Stimulated activated CD4-positive, alpha-beta T cell treated with anti-CD3 and anti-CD28 coated beads, Interleukin-12 subunit alpha, Interleukin-12 subunit beta, amount 100 ng/mL, for 4 hours (primary cell): ENCODE data around the gene C1QTNF3.
"Not testable (repeated sequence)": the region's sequence is repeated elsewhere in the genome, so short reads cannot be mapped to it uniquely, and the experiment has no call there.

Experiments
- DNase-seq: peaks from one replicate; pipeline ENCODE4 v3.0.0-alpha.2; 2020

C1QTNF3 gene

DNA sequence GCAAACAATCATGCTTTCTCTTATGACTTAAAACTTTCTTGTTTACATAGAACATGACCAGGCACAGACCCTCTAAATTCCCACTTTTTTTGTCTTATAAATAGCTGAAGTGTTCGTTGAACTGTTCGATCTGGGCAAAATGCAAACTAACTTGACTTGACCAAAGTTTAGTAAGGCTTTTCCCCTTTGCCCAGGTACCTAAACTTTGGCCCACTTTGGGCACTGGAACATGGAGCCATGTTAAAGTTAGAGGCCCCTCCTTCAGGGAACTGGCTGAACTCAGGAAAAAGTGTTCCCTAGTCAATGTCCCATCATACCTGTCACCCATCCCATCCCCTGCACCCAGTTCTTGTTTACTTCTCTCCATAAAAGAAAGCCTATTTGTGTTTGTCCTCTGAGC lies 25.8 kb downstream of the C1QTNF3 start:
- no peak for DNase-seq

- no peak for DNase-seq
These were observed 26.3 kb downstream of the C1QTNF3 start for GRCh38 chr5:34016750-34017149.

DNA sequence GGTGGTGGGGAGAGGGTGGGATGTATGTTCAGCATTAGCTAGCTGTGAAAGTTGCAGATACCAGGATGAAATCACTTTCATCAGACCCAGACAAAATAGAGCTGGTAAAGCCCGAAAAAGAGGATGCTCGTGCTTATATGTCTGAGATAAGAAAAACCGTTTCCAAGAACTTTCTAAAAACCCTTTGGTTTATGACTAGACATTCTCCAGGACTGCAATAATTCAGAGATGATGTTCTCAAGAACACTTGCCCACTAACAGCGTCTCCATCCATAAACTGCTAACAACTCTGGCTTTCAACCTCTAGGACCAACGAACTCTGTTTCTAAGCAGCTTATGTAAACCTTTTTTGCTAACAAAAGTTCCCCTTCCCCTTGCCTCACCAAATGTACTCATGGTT lies 26.8 kb downstream of the C1QTNF3 start:
- DNase-seq = no peak

GRCh38 chr5:34015120-34015822 lies 27.7 kb downstream of the C1QTNF3 start:
- no peak for DNase-seq

DNA sequence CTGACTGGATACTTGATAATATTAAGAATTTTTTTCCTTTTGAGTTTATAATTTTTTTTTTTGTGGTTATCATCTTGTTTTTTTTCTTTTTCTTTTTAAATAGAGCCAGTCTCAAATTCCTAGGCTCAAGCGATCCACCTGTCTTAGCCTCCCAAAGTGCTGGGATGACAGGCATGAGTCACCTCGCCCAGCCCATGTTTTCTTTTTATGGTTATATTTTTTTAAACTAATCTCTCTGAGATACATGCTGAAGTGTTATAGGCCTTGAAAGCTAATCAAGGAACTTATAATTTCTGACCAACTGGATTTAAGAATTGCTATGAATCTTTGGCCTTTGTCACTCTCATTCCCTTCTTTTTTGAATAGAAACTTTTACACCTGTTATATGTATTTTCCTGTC lies 28.4 kb downstream of the C1QTNF3 start:
- DNase-seq = no peak

GRCh38 chr5:34013547-34013946 lies 29.5 kb downstream of the C1QTNF3 start:
- DNase-seq = no peak

DNA sequence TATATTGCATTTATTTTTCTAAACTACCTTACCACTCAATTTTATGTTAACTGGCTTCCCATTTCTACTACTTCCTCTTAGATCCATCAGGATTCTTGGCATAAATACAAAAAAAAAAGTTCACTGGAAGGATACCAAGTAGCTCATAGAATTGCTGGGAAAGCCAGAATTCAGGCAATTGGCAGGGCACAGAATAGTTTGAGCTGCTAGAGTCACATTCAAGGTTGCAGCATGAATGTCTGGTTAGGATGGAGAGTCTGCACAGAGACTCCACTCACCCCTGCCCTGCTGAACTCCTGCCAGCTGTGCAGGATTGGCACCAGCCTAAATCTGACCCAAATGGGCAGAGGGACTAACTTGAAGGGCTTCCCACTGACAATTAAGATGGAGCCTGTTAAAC lies 30.2 kb downstream of the C1QTNF3 start:
- no peak for DNase-seq

DNA sequence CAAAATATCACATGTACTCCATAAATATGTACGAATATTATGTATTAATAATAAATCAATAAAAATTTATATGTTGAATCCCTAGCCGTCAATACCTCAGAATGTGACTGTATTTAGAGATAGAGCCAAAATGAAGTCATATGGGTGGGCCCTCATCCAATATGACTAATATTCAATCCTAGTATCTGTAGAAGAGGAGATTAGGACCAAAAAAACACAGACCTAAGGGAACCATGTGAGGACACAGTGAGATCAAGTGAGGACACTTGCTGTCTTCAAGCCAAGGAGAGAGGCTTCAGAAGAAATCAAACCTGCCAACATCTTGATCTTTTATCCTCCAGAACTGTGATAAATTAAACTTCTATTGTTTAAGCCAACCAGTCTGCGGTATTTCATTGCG lies 31.5 kb downstream of the C1QTNF3 start:
- no peak for DNase-seq

GRCh38 chr5:34010146-34010545 lies 32.9 kb downstream of the C1QTNF3 start:
- not testable (repeated sequence) for DNase-seq

DNA sequence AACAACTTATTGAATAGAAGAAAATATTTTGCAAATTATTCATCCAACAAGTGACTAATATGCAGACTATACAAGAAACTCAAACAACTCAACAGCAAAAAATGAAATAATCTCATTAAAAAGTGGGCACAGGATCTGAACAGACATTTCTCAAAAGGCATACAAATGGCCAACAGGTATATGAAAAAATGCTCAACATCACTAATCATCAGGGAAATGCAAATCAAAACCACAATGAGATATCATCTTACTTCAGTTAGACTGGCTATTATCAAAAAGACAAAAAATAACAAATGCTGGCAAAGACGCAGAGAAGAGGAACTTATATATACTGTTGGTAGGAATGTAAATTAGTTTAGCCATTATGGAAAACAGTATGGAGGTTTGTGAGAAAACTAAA lies 33.4 kb downstream of the C1QTNF3 start:
- DNase-seq = no peak

DNA sequence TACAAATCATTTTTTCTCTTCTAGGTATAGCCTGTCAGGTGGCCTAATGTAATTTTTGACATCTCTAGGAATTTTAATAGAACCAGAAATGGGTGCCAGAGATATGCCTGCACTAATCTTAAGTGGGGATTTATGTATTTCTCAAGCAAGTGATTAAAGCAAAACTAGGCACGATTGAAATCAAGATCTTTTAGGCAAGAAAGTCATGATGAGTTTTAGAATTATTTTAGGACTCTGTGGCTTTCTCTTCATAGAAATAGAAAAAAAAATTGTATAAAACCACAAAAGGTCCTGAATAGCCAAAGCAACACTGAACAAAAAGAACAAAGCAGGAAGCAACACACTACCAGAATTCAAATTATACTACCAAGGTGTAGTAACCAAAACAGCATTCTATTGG lies 34.2 kb downstream of the C1QTNF3 start:
- no peak for DNase-seq

GRCh38 chr5:34007621-34008600 lies 35.1 kb downstream of the C1QTNF3 start, which contains the start of gene AMACR:
TSS of gene AMACR (minus strand) at chr5:34008050. CDS start at chr5:34008019, 31 bp downstream.
- DNase-seq = peak; percentile 89

GRCh38 chr5:34007201-34007620 lies 35.8 kb downstream of the C1QTNF3 start:
- DNase-seq = no peak

GRCh38 chr5:34005681-34006080 lies 37.3 kb downstream of the C1QTNF3 start:
- DNase-seq = no peak

- DNase-seq = no peak
These were observed 37.8 kb downstream of the C1QTNF3 start for GRCh38 chr5:34005211-34005610.

- DNase-seq = no peak
These were observed 39.1 kb downstream of the C1QTNF3 start for GRCh38 chr5:34003941-34004340.

DNA sequence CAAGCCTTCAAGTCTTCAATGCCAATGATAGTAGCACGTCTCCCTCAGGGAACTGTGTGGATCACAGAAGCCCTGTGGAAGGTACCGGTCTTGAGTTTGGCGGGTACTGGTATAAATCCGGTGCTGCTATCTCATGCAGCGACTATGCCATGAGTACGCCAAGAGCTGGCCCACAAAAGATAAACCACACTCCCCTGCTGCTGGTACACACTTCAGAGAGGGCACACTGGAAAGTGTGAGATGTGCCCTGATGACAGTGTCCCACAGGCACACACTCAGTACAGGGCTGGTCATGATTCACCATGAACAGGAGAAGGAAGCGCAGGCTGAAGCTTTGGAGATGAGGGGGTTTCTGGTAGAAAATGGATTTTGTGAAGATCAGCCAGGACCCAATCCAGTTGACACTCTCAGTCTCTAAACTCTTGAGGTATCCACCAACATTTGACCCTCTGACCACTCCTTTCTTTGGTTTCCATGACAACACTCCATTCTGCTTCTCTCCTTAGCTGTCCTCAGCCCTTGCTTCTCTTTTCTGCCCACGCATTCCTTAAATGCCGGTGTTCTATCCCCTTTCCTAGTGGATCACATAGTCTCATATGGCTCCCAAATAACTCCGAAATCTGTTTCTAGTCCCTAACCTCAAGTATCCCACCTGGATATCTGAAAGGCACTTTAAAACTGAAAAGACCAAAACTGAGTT lies 40.2 kb downstream of the C1QTNF3 start:
- DNase-seq = no peak

DNA sequence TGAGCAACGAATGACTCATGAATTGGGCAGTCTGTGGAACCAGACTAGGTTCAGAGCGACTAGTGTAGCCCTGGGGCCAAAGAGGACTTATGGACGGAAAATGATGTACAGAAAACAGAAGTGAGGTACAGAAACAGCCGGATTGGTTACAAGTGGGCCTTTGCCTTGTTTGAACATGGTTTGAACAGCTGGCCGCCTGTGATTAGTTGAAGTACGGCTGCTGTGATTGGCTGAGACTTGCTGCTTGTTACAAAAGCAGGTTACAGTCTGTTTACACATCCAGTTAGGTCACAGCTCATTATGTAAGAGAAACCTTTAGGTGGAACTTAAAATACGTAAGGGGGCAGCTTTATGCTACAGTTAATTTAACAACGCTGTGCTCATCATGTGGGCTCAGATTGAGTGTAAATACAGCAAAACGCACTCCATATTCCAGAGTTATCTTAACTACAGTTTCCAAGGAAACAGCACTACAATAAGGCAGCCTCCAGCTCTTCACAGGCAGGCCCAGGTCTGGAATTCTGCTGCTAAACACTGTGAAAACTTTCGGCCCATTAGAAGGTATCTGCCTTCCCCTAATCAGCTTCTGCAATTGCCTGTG lies 41.7 kb downstream of the C1QTNF3 start:
- DNase-seq = no peak

- no peak for DNase-seq
These were observed 43.0 kb downstream of the C1QTNF3 start for GRCh38 chr5:33999978-34000377.

DNA sequence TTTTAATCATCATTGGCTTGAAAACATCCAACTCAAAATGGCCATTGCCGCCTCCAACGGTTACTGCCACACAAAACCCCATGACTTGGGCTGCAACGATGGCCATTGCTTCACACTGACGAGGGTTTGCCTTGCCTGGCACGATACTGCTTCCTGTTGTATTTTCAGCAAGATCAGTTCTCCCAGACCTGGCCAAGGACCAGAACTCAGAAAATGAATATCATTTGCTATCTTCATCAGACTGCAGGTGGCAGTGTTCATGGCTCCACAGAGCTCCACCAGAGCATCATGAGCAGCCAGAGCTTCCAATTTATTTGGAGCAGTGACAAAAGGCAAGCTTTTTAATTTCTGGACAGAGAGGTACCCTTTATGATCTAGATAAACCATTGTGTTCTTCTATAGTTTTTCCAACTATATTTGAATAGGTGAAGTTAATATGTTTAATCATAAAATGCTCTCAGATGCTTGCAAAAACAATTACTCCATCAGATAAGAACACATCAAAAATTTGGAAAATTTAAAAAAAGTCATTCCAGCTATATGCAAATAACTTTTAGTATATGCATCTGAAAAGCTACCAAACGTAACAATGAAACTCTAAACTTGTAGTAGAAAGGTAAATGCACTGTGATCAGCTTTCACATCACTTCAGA lies 45.6 kb downstream of the C1QTNF3 start:
- no peak for DNase-seq

DNA sequence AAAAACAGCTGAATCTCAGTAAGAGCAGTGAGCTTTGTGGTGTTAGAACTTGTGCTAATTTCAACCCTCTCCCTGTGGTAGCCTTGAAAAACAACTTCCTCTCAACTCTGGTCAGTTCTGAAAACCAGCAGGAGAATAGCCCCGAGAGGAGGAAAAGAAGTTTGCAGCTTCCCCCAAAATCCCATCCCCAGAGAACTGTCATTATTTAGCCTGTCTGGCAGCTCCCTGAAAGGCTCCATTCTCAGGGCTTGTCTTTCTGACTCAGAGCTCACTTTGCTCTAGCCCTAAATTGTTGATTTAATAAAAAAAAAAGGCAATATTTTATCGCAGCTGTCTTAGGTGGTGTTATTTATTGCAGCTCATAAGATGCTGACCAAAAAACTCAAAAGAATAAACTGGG lies 47.1 kb downstream of the C1QTNF3 start:
- DNase-seq = no peak

DNA sequence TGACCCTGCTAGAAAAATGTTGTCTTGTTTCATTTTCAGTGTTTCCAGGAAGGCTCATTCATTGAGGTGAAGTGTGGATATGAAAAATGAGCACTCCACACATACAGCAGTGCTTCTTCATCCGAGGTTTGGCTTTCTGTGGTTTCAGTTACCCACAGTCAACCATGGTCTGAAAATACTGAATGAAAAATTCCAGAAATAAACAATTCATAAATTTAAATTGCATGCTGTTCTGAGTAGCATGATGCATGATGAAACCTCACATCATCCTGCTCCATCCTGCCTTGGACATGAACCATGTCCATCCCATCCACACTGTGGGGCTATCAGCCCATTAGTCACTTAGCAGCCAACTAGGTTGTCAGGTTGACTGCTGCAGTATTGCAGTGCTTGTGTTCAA lies 48.2 kb downstream of the C1QTNF3 start:
- DNase-seq = no peak
